HepG2 (cell line): ENCODE measurements around the gene LRRC3C. TPM values are rescaled to one million over a fixed set of nuclear protein-coding genes. Genes with fewer than 3 reads are reported as not detected.

Experiments used
- DMTF1 ChIP-seq: sonication (generic); formaldehyde crosslinking; IDR thresholded peaks from 2 replicates; pipeline ENCODE4 v1.4.0; 2020; ENCODE audit warnings: mild to moderate bottlenecking, missing genetic modification reagents
- HDAC6 ChIP-seq: fragments of 200-600 bp; sonication (generic); IDR thresholded peaks from 2 replicates; pipeline ENCODE4 v1.7.0; 2017; ENCODE audit warnings: mild to moderate bottlenecking, antibody characterized with exemption, low read length, low read depth
- NFE2L2 ChIP-seq: fragments of 150-350 bp; IDR thresholded peaks from 2 replicates; pipeline ENCODE4 v1.6.1; 2014; ENCODE audit warnings: low read length
- NPAS2 ChIP-seq: sonication (generic); formaldehyde crosslinking; IDR thresholded peaks from 2 replicates; pipeline ENCODE4 v1.8.0; 2022; ENCODE audit warnings: mild to moderate bottlenecking, missing genetic modification reagents, borderline replicate concordance
- PAX8 ChIP-seq: sonication (generic); formaldehyde crosslinking; IDR thresholded peaks from 2 replicates; pipeline ENCODE4 v1.8.0; 2022; ENCODE audit warnings: mild to moderate bottlenecking, missing genetic modification reagents, borderline replicate concordance
- PHF8 ChIP-seq: sonication (generic); formaldehyde crosslinking; IDR thresholded peaks from 2 replicates; pipeline ENCODE4 v1.5.0; 2020; ENCODE audit warnings: missing genetic modification reagents
- PRDM10 ChIP-seq: sonication (generic); formaldehyde crosslinking; IDR thresholded peaks from 2 replicates; pipeline ENCODE4 v1.4.0; 2020; ENCODE audit warnings: low read depth, missing genetic modification reagents
- REPIN1 ChIP-seq: sonication (generic); formaldehyde crosslinking; IDR thresholded peaks from 2 replicates; pipeline ENCODE4 v1.8.0; 2022; ENCODE audit warnings: missing genetic modification reagents, low read depth, mild to moderate bottlenecking, borderline replicate concordance
- RFX1 ChIP-seq: fragments of 450-650 bp; IDR thresholded peaks from 2 replicates; pipeline ENCODE4 v1.6.1; 2017
- RXRA ChIP-seq: sonication (generic); formaldehyde crosslinking; IDR thresholded peaks from 2 replicates; pipeline ENCODE4 v1.5.1; 2020; ENCODE audit warnings: missing genetic modification reagents
- SMC3 ChIP-seq: IDR thresholded peaks from 2 replicates; pipeline ENCODE4 v1.6.1; 2011; ENCODE audit warnings: low read length, improper control_type of control experiment
- SSRP1 ChIP-seq: IDR thresholded peaks from 2 replicates; pipeline ENCODE4 v1.6.1; 2016; ENCODE audit warnings: control low read depth
- TRIM22 ChIP-seq: fragments of 450-650 bp; IDR thresholded peaks from 2 replicates; pipeline ENCODE4 v1.6.1; 2017
- UBTF ChIP-seq: sonication (generic); formaldehyde crosslinking; IDR thresholded peaks from 2 replicates; pipeline ENCODE4 v1.4.0; 2020; ENCODE audit warnings: mild to moderate bottlenecking, missing genetic modification reagents
- WIZ ChIP-seq: sonication (generic); formaldehyde crosslinking; IDR thresholded peaks from 2 replicates; pipeline ENCODE4 v1.5.1; 2020; ENCODE audit warnings: mild to moderate bottlenecking, missing genetic modification reagents
- ZBTB1 ChIP-seq: sonication (generic); formaldehyde crosslinking; IDR thresholded peaks from 2 replicates; pipeline ENCODE4 v1.4.0; 2020; ENCODE audit warnings: missing genetic modification reagents, borderline replicate concordance
- ZNF260 ChIP-seq: sonication (generic); formaldehyde crosslinking; IDR thresholded peaks from 2 replicates; pipeline ENCODE4 v1.4.0; 2020; ENCODE audit warnings: missing genetic modification reagents, low read depth, mild to moderate bottlenecking, borderline replicate concordance
- ZNF317 ChIP-seq: sonication (generic); formaldehyde crosslinking; IDR thresholded peaks from 2 replicates; pipeline ENCODE4 v1.5.0; 2020; ENCODE audit warnings: mild to moderate bottlenecking, missing genetic modification reagents
- ZNF577 ChIP-seq: sonication (generic); formaldehyde crosslinking; IDR thresholded peaks from 2 replicates; pipeline ENCODE4 v1.4.0; 2020; ENCODE audit warnings: mild to moderate bottlenecking, low read depth, missing genetic modification reagents, borderline replicate concordance
- ZNF580 ChIP-seq: IDR thresholded peaks from 2 replicates; pipeline ENCODE4 v1.6.1; 2016; ENCODE audit warnings: low read depth, borderline replicate concordance
- ZNF616 ChIP-seq: sonication (generic); formaldehyde crosslinking; IDR thresholded peaks from 2 replicates; pipeline ENCODE4 v1.5.0; 2020; ENCODE audit warnings: low read depth, mild to moderate bottlenecking, missing genetic modification reagents
- ZSCAN25 ChIP-seq: sonication (generic); formaldehyde crosslinking; IDR thresholded peaks from 2 replicates; pipeline ENCODE4 v1.8.0; 2022; ENCODE audit warnings: mild to moderate bottlenecking, missing genetic modification reagents
- polyA plus RNA-seq, 8 experiments: library from polyadenylated mRNA; depleted of rRNA in 3 of 8; stranded (reverse) in 7 of 8; unstranded in 1 of 8; fragments of >200 nt; fragmentation: Illumina TruSeq in 4 of 8; extraction: Trizol in 4 of 8; gene quantifications; 2 replicates each; pipeline versions ENCODE4 v1.2.1 to v1.2.3, GENCODE V29; 2011 to 2016; ENCODE audit warnings: low read depth in 4 of 8, missing spikeins in 1 of 8, mixed read lengths in 1 of 8; ENCODE audit not compliant: insufficient read depth in 1 of 8
- total RNA-seq, 5 experiments: library from RNA; depleted of rRNA; stranded (reverse); fragments of >200 nt; fragmentation: Illumina TruSeq; extraction: Trizol; gene quantifications; 2 replicates each; pipeline ENCODE4 v1.2.3, GENCODE V29; 2016; ENCODE audit warnings: low read depth in 1 of 5

The LRRC3C gene
- total and polyA plus RNA-seq, 2 of the 13 experiments (the other 11 are each of a cell fraction or from before 2014, with no cell fraction given) = 0.17 TPM; not detected in 1

- TF ChIP-seq PRDM10 (no peak), HDAC6 (no peak), UBTF (0 out of 2 replicates have a peak, but pooled peaks have one; percentile 13), ZNF616 (CRISPR knock-in tag) (no peak), NFE2L2 (no peak), REPIN1 (CRISPR knock-in tag) (no peak), RXRA (0 out of 2 replicates have a peak, but pooled peaks have one; percentile 7), ZNF577 (no peak), SSRP1 (CRISPR knock-in tag) (no peak), TRIM22 (no peak), PAX8 (CRISPR knock-in tag) (no peak), ZNF580 (CRISPR knock-in tag) (peak; percentile 14; the same call in 1 of the 2 replicates), ZNF317 (CRISPR knock-in tag) (0 out of 2 replicates have a peak, but pooled peaks have one; percentile 42), NPAS2 (no peak), RFX1 (no peak), ZNF260 (CRISPR knock-in tag) (no peak), DMTF1 (CRISPR knock-in tag) (no peak), PHF8 (CRISPR knock-in tag) (peak; percentile 2; the same call in 1 of the 2 replicates), SMC3 (no peak), ZSCAN25 (CRISPR knock-in tag) (0 out of 2 replicates have a peak, but pooled peaks have one; percentile 28), ZBTB1 (no peak), WIZ (CRISPR knock-in tag) (0 out of 2 replicates have a peak, but pooled peaks have one; percentile 13)
Observed at GRCh38 chr17:39904990-39905288, 22.6 kb upstream of the LRRC3C start (continued).
